HepG2 (cell line): Measurements from ENCODE around the gene GRK3. TPM values are rescaled to one million over a fixed set of nuclear protein-coding genes. Genes with fewer than 3 reads are reported as not detected.
A peak's percentile ranks its signal among the peaks of the same experiment; 100 is the strongest.

Experiments used
- HOXD1 ChIP-seq: sonication (generic); formaldehyde crosslinking; IDR thresholded peaks from 2 replicates; pipeline ENCODE4 v1.5.0; 2020; ENCODE audit warnings: missing genetic modification reagents
- LRRFIP1 ChIP-seq: sonication (generic); formaldehyde crosslinking; conservative IDR thresholded peaks from 2 replicates; pipeline ENCODE4 v1.4.0; 2020; ENCODE audit warnings: missing genetic modification reagents
- MIER2 ChIP-seq: IDR thresholded peaks from 2 replicates; pipeline ENCODE4 v1.6.1; 2016; ENCODE audit warnings: missing biosample characterization, missing genetic modification reagents
- NR2C2 ChIP-seq: sonication (generic); formaldehyde crosslinking; IDR thresholded peaks from 2 replicates; pipeline ENCODE4 v1.4.0; 2020; ENCODE audit warnings: missing genetic modification reagents, mild to moderate bottlenecking, moderate library complexity, borderline replicate concordance
- NR2F6 ChIP-seq, 2 experiments: IDR thresholded peaks; 2 replicates each; pipeline ENCODE4 v1.6.1; 2016; ENCODE audit warnings: antibody characterized with exemption in 1 of 2, mild to moderate bottlenecking in 1 of 2
- PLRG1 ChIP-seq: fragments of 450-650 bp; conservative IDR thresholded peaks from 2 replicates; pipeline ENCODE4 v1.6.1; 2016
- RCOR2 ChIP-seq: IDR thresholded peaks from 2 replicates; pipeline ENCODE4 v1.6.1; 2016; ENCODE audit warnings: missing biosample characterization, missing genetic modification reagents
- RXRB ChIP-seq: IDR thresholded peaks from 2 replicates; pipeline ENCODE4 v1.6.1; 2016; ENCODE audit warnings: borderline replicate concordance, missing genetic modification reagents, missing compliant biosample characterization
- SNAPC4 ChIP-seq: sonication (generic); formaldehyde crosslinking; IDR thresholded peaks from 2 replicates; pipeline ENCODE4 v1.4.0; 2020; ENCODE audit warnings: mild to moderate bottlenecking, missing genetic modification reagents
- SP1 ChIP-seq, 2 experiments: fragments of 450-650 bp in 1 of 2; sonication (generic) in 1 of 2; formaldehyde crosslinking in 1 of 2; IDR thresholded peaks; 2 replicates each; pipeline versions ENCODE4 v1.4.0 to v1.6.1; 2016 to 2020; ENCODE audit warnings: missing genetic modification reagents in 1 of 2
- THAP9 ChIP-seq: sonication (generic); formaldehyde crosslinking; IDR thresholded peaks from 2 replicates; pipeline ENCODE4; 2020; ENCODE audit warnings: missing genetic modification reagents, mild to moderate bottlenecking, borderline replicate concordance
- ZFYVE20 ChIP-seq: sonication (generic); formaldehyde crosslinking; IDR thresholded peaks from 2 replicates; pipeline ENCODE4 v1.8.0; 2023; ENCODE audit warnings: low read depth, mild to moderate bottlenecking, moderate library complexity, missing genetic modification reagents, borderline replicate concordance
- ZNF180 ChIP-seq: sonication (generic); formaldehyde crosslinking; IDR thresholded peaks from 2 replicates; pipeline ENCODE4 v1.4.0; 2020; ENCODE audit warnings: low read depth, missing genetic modification reagents, borderline replicate concordance
- ZNF343 ChIP-seq: sonication (generic); formaldehyde crosslinking; IDR thresholded peaks from 2 replicates; pipeline ENCODE4 v1.4.0; 2020; ENCODE audit warnings: mild to moderate bottlenecking, missing genetic modification reagents
- ZNF362 ChIP-seq: sonication (generic); formaldehyde crosslinking; IDR thresholded peaks from 2 replicates; pipeline ENCODE4 v1.4.0; 2020; ENCODE audit warnings: missing genetic modification reagents, mild to moderate bottlenecking, borderline replicate concordance
- ZNF569 ChIP-seq: sonication (generic); formaldehyde crosslinking; IDR thresholded peaks from 2 replicates; pipeline ENCODE4 v1.5.0; 2020; ENCODE audit warnings: mild to moderate bottlenecking, missing genetic modification reagents, moderate library complexity, borderline replicate concordance
- ZNF75D ChIP-seq: sonication (generic); formaldehyde crosslinking; IDR thresholded peaks from 2 replicates; pipeline ENCODE4 v1.8.1; 2023; ENCODE audit warnings: missing genetic modification reagents, mild to moderate bottlenecking, borderline replicate concordance
- ZNF841 ChIP-seq: sonication (generic); formaldehyde crosslinking; IDR thresholded peaks from 2 replicates; pipeline ENCODE4 v1.8.1; 2023; ENCODE audit warnings: missing genetic modification reagents, borderline replicate concordance
- polyA plus RNA-seq, 8 experiments: library from polyadenylated mRNA; depleted of rRNA in 3 of 8; stranded (reverse) in 7 of 8; unstranded in 1 of 8; fragments of >200 nt; fragmentation: Illumina TruSeq in 4 of 8; extraction: Trizol in 4 of 8; gene quantifications; 2 replicates each; pipeline versions ENCODE4 v1.2.1 to v1.2.3, GENCODE V29; 2011 to 2016; ENCODE audit warnings: low read depth in 4 of 8, missing spikeins in 1 of 8, mixed read lengths in 1 of 8; ENCODE audit not compliant: insufficient read depth in 1 of 8
- total RNA-seq, 5 experiments: library from RNA; depleted of rRNA; stranded (reverse); fragments of >200 nt; fragmentation: Illumina TruSeq; extraction: Trizol; gene quantifications; 2 replicates each; pipeline ENCODE4 v1.2.3, GENCODE V29; 2016; ENCODE audit warnings: low read depth in 1 of 5

Gene GRK3
- total and polyA plus RNA-seq, 2 of the 13 experiments (the other 11 are each of a cell fraction or from before 2014, with no cell fraction given): 8.5 to 16.7 TPM

GRCh38 chr22:25666308-25666707 is 101.8 kb downstream of the GRK3 start (continued):
- TF ChIP-seq ZNF343 (peak; percentile 75; the same call in 1 of the 2 replicates), ZNF180 (CRISPR knock-in tag) (no peak), ZFYVE20 (CRISPR knock-in tag) (no peak), ZNF569 (CRISPR knock-in tag) (no peak), RXRB (CRISPR knock-in tag) (peak; percentile 83; the same call in 1 of the 2 replicates), HOXD1 (CRISPR knock-in tag) (peak; percentile 38; the same call in 1 of the 2 replicates), SNAPC4 (CRISPR knock-in tag) (no peak), MIER2 (CRISPR knock-in tag) (0 out of 2 replicates have a peak, but pooled peaks have one; percentile 26), RCOR2 (CRISPR knock-in tag) (peak; percentile 83; the same call in 1 of the 2 replicates), NR2F6 (IDR thresholded peaks at IDR 0.05) (peak; percentile 58), NR2F6 (CRISPR knock-in tag; IDR thresholded peaks at IDR 0.05) (peak; percentile 78), ZNF75D (CRISPR knock-in tag) (no peak), PLRG1 (no peak), LRRFIP1 (CRISPR knock-in tag) (no peak), ZNF841 (CRISPR knock-in tag) (no peak), NR2C2 (CRISPR knock-in tag) (peak; percentile 37; the same call in 1 of the 2 replicates), THAP9 (CRISPR knock-in tag) (no peak), ZNF362 (CRISPR knock-in tag) (no peak), SP1 (IDR thresholded peaks at IDR 0.05) (no peak), SP1 (CRISPR knock-in tag; IDR thresholded peaks at IDR 0.05) (no peak)
